Esophagus squamous epithelium (tissue), 4 donors: Measurements from ENCODE around the gene CUBN.

Experiments
- CTCF ChIP-seq, 6 experiments: fragments of 450-650 bp in 4 of 6; fragments of 200-600 bp in 2 of 6; sonication (generic) in 2 of 6; IDR thresholded peaks; one replicate each; pipeline ENCODE4 v1.5.1; 2016 to 2019; ENCODE audit warnings: antibody characterized with exemption in 6 of 6, mild to moderate bottlenecking in 4 of 6, moderate library complexity in 4 of 6
- POLR2A ChIP-seq, 4 donors: fragments of 450-650 bp; IDR thresholded peaks; one replicate each; pipeline ENCODE4 v1.6.1; 2017; ENCODE audit warnings: antibody characterized with exemption in 4 of 4, mild to moderate bottlenecking in 4 of 4, moderate library complexity in 3 of 4

- TF ChIP-seq CTCF (IDR thresholded peaks at IDR 0.05) (no peak), POLR2A (IDR thresholded peaks at IDR 0.05) (no peak)
Measured at GRCh38 chr10:16989826-16990293, 139.8 kb downstream of the CUBN start.
